Skeletal muscle tissue (tissue), 4 donors: ENCODE measurements around the gene RAPGEF2. TPM values are rescaled to one million over a fixed set of nuclear protein-coding genes. Genes with fewer than 3 reads are reported as not detected.

ENCODE experiments used
- H3K27ac ChIP-seq: one replicate; pipeline ENCODE4 v1.7.0; 2013; ENCODE audit warnings: mild to moderate bottlenecking, low read depth, low read length, inconsistent platforms
- H3K27me3 ChIP-seq, 3 donors: one replicate each; pipeline ENCODE4 v1.7.0; 2013; ENCODE audit warnings: low read length in 3 of 3; ENCODE audit not compliant: control insufficient read depth in 3 of 3, insufficient read depth in 3 of 3
- H3K36me3 ChIP-seq, 3 donors: one replicate each; pipeline ENCODE4 v1.7.0; 2013; ENCODE audit warnings: low read length in 3 of 3; ENCODE audit not compliant: control insufficient read depth in 3 of 3, insufficient read depth in 3 of 3
- H3K4me1 ChIP-seq, 3 donors: one replicate each; pipeline ENCODE4 v1.7.0; 2013; ENCODE audit warnings: low read length in 3 of 3, mild to moderate bottlenecking in 3 of 3; ENCODE audit not compliant: control insufficient read depth in 3 of 3, insufficient read depth in 3 of 3
- H3K4me3 ChIP-seq, 3 donors: one replicate each; pipeline ENCODE4 v1.7.0; 2013; ENCODE audit warnings: low read length in 3 of 3
- H3K9ac ChIP-seq, 3 donors: one replicate each; pipeline ENCODE4 v1.7.0; 2013; ENCODE audit warnings: low read length in 3 of 3, mild to moderate bottlenecking in 3 of 3, moderate library complexity in 2 of 3, low read depth in 1 of 3
- H3K9me3 ChIP-seq, 3 donors: one replicate each; pipeline ENCODE4 v1.7.0; 2013; ENCODE audit warnings: low read length in 3 of 3; ENCODE audit not compliant: control insufficient read depth in 3 of 3
- total RNA-seq: library from RNA; depleted of rRNA; stranded (reverse); fragments of >200 nt; gene quantifications from one replicate; pipeline ENCODE4 v1.2.3, GENCODE V29; 2014
- donor health status: Osteomylitis.

The RAPGEF2 gene
- total RNA-seq, 1 donor from 2014 or later = 46.4 TPM

DNA sequence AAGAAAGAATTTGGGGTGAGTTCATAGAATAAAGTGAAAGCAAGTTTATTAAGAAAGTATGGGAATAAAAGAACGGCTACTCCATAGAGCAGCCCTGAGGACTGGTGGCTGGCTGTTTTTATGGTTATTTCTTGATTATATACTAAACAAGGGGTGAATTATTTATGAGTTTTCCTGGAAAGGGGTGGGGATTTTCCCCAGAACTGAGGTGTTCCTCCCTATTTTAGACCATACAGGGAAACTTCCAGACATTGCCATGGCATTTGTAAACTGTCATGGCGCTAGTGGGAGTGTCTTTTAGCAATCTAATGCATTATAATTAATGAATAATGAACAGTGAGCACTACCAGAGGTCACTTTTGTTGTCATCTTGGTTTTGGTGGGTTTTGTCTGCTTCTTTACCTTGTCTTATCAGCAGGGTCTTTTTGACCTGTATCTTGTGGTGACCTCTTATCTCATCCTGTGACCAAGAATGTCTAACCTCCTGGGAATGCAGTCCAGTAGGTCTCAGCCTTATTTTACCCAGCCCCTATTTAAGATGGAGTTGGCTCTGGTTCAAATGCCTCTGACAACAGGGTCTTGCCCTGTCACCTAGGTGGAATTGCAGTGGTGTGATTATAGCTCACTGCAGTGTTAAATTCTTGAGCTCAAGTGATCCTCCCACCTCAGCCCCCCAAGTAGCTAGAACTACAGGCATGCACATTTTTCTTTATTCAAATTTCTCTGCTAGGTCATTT lies 27.1 kb downstream of the RAPGEF2 start:
- H3K27me3 ChIP-seq = no peaks in the 10 kb centered on the region
- H3K4me3 ChIP-seq = no peak overlapping the region
- H3K9me3 ChIP-seq = no peaks in the 10 kb centered on the region
- H3K27ac ChIP-seq = no peak overlapping the region
- no peak overlapping the region for H3K9ac ChIP-seq
- peaks cover 0 to 7% (median 3%) of the 10 kb centered on the region in 3 donors for H3K4me1 ChIP-seq
- no peaks in the 10 kb centered on the region for H3K36me3 ChIP-seq

DNA sequence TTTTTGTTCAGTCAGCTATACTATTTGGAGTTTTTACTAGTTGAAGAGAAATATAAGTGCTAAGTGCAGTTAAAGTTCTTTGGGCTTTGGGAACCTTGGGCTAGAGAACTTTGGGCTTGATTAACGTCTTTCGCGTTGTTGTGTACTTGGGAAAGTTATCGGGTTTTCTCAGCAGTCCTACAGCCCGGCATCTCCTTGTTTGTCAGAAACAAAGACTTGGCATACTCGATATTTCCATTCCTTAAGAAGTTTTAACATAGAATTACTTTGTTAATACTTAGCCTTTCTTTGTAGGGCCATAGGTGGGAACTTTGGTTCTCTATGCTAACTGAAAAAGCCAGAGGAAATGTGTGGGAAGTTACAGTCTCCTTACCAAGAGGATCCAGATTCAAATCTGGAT lies 28.7 kb downstream of the RAPGEF2 start:
- Histone ChIP-seq H3K27me3 (no peaks in the 10 kb centered on the region), H3K27ac (no peak overlapping the region), H3K9me3 (no peaks in the 10 kb centered on the region), H3K36me3 (no peaks in the 10 kb centered on the region), H3K4me1 (peaks cover 0 to 7% (median 3%) of the 10 kb centered on the region in 3 donors), H3K4me3 (no peak overlapping the region), H3K9ac (no peak overlapping the region)

DNA sequence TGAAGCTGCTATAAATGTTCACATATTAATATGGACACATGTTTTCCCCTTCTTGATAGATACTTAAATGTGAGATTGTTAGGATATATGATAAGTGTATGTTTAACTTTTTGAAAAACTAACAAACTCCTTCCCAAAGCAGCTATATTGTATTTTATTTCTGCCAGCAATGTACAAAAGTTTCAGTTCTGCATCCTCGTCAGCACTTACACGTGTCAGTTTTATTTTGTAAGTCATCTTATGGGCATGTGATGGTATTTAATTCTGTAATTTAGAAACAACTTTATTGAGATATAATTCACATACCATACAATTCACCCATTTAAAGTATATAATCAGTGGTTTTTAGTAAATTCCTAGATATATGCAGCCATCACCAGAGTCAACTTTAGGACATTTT lies 31.6 kb downstream of the RAPGEF2 start:
- Histone ChIP-seq H3K9ac (no peak overlapping the region), H3K27ac (no peak overlapping the region), H3K4me1 (peaks cover 11 to 17% (median 13%) of the 10 kb centered on the region in 3 donors), H3K9me3 (no peaks in the 10 kb centered on the region), H3K4me3 (no peak overlapping the region), H3K36me3 (no peaks in the 10 kb centered on the region), H3K27me3 (no peaks in the 10 kb centered on the region)

DNA sequence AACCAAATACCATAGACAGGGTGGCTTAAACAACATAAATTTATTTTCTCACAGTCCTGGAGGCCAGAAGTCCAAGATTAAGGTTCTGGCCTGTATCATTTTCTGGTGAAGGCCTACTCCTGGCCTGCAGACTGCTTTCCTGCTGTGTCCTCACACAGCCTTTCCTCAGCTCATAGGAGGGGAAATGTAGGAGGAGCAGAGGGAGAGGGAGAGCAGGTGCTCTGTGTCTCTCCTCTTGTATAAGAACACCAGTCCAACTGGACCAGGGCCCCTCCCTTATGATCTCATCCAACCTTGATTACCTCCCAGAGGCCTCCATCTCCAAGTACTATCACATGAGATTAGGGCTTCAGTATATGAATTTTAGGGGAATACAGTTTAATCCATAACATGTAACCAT lies 34.3 kb downstream of the RAPGEF2 start:
- no peaks in the 10 kb centered on the region for H3K27me3 ChIP-seq
- H3K27ac ChIP-seq = no peak overlapping the region
- no peaks in the 10 kb centered on the region for H3K36me3 ChIP-seq
- H3K9ac ChIP-seq = no peak overlapping the region
- peaks cover 6 to 14% (median 14%) of the 10 kb centered on the region in 3 donors for H3K4me1 ChIP-seq
- H3K4me3 ChIP-seq = no peak overlapping the region
- H3K9me3 ChIP-seq = no peaks in the 10 kb centered on the region

DNA sequence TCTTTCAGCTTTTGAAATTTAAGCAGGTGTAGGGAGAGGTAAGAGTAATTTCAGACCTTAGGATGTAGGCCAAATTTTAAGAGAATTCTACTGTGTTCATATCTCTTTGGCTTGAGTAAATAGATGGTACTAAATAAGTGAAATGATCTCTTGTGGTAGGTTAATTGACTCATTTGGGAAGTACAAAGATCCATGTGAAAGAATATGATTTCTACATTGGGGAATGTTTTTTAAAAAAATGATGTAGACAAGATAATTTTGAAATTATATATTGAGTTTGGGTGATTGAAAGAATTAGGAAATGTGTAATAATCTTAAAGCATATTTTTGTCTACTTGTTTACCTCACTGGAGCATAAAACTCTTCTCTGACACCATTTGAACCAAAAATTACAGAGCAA lies 35.6 kb downstream of the RAPGEF2 start:
- no peaks in the 10 kb centered on the region for H3K36me3 ChIP-seq
- H3K4me1 ChIP-seq = peaks cover 6 to 14% (median 14%) of the 10 kb centered on the region in 3 donors
- H3K27me3 ChIP-seq = no peaks in the 10 kb centered on the region
- no peak overlapping the region for H3K4me3 ChIP-seq
- no peak overlapping the region for H3K9ac ChIP-seq
- H3K27ac ChIP-seq = no peak overlapping the region
- H3K9me3 ChIP-seq = no peaks in the 10 kb centered on the region

DNA sequence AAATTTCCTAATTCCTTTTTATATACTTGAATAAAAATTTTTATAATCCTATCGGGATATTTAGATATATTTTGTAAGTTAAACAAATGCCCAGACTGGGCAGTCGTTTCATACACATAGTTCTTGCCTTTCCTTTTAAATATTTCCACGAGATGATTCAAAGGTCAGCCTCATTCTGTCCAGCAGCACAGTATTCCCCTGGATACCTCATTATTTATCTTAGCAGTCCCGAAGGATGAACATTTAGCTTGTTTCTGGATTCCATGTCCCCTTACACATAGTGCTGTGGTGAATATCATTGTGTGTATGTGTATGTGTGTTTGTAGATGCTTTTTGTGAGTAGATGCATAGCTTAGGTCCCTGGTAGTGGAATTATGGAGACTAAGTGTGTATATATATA lies 38.3 kb downstream of the RAPGEF2 start:
- no peak overlapping the region for H3K27ac ChIP-seq
- no peaks in the 10 kb centered on the region for H3K36me3 ChIP-seq
- no peak overlapping the region for H3K9ac ChIP-seq
- peaks cover 16 to 22% (median 18%) of the 10 kb centered on the region in 3 donors for H3K4me1 ChIP-seq
- H3K4me3 ChIP-seq = no peak overlapping the region
- no peaks in the 10 kb centered on the region for H3K9me3 ChIP-seq
- no peaks in the 10 kb centered on the region for H3K27me3 ChIP-seq

DNA sequence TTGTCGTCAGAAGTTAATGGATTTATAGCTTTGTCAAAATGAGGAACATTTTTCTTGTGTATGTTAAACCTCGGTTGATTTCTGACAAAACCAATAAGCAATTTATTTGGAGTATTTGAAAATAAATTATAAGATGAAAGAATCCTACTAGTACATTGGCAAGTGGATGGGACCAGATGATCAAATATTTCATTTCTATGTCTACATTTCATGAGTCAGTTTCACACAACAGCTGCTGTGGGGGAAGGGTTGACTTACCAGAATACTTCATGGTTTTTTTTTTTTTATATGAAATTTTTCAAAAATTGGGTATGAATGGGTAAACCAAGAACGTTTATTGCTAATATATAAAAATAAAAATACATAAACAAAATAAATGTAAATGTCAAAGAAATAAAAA lies 39.4 kb downstream of the RAPGEF2 start:
- Histone ChIP-seq H3K27me3 (no peaks in the 10 kb centered on the region), H3K4me1 (peaks cover 11 to 22% (median 12%) of the 10 kb centered on the region in 3 donors), H3K27ac (no peak overlapping the region)

DNA sequence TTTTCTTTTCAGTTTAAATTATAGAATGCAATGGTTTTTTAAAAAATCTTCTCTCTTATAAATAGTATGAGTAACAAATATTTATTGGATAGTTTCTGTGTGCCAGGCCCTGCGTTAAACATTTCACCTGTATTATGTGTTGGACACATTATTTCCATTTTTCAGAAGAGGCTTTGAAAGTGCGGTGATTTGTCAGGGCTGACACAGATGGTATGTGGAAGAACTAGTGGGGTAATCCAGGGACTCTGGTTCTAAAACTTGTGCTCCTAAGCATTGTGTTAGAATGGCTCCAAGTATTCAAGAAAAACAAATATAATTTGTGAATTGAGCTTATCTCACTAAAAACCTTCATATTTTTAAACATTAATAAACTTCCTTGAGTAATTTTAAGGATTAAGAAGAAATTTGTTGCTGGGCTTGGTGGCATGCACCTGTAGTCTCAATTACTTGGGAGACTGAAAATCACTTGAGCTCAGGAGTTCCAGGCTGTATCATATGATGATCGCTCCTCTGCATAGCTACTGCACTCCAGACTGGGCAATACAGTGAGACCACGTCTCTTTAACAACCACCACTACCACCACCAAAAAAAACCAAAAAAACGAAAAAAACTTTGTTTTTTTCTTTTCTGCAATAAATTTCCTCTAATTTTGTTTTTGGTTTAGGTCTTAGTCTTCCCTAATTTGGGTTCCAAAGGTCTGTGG lies 40.0 kb downstream of the RAPGEF2 start:
- H3K27ac ChIP-seq = no peak overlapping the region

More for the DNA sequence above, 39.4 kb downstream of the RAPGEF2 start:
- Histone ChIP-seq H3K9ac (no peak overlapping the region), H3K4me3 (no peak overlapping the region), H3K9me3 (no peaks in the 10 kb centered on the region), H3K36me3 (no peaks in the 10 kb centered on the region)

DNA sequence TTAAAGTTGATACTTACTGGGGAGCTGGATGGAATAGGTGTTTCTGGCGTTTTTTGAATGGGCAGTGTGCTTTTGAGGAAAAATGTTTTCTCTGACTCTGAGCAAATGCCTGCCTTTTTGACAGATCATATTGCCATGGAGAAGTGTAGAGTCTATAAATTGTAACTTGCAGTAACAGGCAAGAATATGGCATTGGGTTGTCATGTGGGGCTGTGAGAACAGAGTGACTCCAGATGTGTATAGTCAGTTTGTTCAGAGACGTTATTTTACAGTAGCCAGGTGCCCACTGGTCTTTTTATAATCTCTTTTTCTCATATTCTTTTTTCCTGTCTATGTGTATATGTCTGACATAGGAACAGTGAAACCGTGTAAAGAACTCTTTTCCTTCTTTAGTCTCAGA lies 40.8 kb downstream of the RAPGEF2 start:
- no peak overlapping the region for H3K4me3 ChIP-seq
- H3K36me3 ChIP-seq = no peaks in the 10 kb centered on the region
- no peaks in the 10 kb centered on the region for H3K27me3 ChIP-seq
- no peak overlapping the region for H3K27ac ChIP-seq
- peaks cover 10 to 19% (median 12%) of the 10 kb centered on the region in 3 donors for H3K4me1 ChIP-seq
- no peaks in the 10 kb centered on the region for H3K9me3 ChIP-seq
- no peak overlapping the region for H3K9ac ChIP-seq

More for the DNA sequence above, 40.0 kb downstream of the RAPGEF2 start:
- Histone ChIP-seq H3K27me3 (no peaks in the 10 kb centered on the region), H3K4me3 (no peak overlapping the region), H3K36me3 (no peaks in the 10 kb centered on the region), H3K9ac (no peak overlapping the region), H3K4me1 (peaks cover 10 to 20% (median 12%) of the 10 kb centered on the region in 3 donors), H3K9me3 (no peaks in the 10 kb centered on the region)

DNA sequence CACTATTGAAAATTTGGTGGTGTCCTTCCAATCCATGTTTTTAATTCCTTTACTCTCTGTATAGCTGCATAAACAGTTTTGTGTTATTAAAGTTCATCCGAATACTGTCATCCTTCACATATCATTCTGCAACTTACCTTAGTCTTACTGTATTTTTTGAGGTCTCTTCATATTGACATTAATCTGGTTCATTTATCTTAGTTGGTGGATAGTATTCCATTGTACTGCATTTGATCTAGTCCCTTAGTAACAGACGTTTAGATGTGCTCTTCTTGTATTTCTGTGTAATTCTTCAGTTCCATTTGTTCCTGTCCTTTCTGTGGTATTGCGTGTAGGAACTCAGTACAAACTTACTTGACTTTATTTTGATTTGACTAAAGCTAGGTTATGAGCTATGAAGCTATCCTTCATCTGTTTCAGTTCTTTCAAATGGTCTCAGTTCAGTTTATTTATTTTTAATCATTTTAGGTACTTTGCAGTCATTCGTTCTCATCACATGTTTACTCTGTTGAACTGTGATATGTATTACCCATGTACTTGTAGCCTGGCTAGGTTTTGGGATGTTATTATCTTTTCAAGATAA lies 41.3 kb downstream of the RAPGEF2 start:
- peaks cover 7 to 14% (median 10%) of the 10 kb centered on the region in 3 donors for H3K4me1 ChIP-seq
- no peaks in the 10 kb centered on the region for H3K27me3 ChIP-seq
- no peaks in the 10 kb centered on the region for H3K9me3 ChIP-seq
- H3K9ac ChIP-seq = no peak overlapping the region
- no peaks in the 10 kb centered on the region for H3K36me3 ChIP-seq
- no peak overlapping the region for H3K4me3 ChIP-seq
- no peak overlapping the region for H3K27ac ChIP-seq
